GM18519 (cell line): ENCODE data around the gene PEX13.

ENCODE experiments used
- ATAC-seq: cut with Tn5 transposase; IDR thresholded peaks from one replicate; pipeline ENCODE4 v1.9.1; 2021; ENCODE audit warnings: mild to moderate bottlenecking, moderate library complexity; ENCODE audit not compliant: unreplicated experiment, low FRiP score

Gene PEX13

DNA sequence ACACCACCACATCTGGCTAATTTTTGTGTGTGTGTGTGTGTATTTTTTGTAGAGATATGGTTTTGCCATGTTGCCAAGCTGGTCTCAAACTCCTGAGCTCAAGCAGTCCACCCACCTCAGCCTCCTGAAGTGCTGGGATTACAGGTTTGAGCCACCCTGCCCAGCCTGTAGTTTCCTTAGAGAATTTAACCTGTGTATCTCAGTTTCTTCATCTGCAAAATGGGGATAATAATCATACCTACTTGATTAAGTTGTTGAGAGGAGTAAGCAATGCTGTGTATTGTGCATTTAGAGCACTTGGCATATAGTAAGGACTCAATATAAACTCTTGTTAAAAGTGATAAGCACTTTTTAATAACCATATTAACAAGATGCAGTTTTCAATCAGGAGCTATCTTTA lies 41.9 kb downstream of the PEX13 start:
- ATAC-seq: no peak

DNA sequence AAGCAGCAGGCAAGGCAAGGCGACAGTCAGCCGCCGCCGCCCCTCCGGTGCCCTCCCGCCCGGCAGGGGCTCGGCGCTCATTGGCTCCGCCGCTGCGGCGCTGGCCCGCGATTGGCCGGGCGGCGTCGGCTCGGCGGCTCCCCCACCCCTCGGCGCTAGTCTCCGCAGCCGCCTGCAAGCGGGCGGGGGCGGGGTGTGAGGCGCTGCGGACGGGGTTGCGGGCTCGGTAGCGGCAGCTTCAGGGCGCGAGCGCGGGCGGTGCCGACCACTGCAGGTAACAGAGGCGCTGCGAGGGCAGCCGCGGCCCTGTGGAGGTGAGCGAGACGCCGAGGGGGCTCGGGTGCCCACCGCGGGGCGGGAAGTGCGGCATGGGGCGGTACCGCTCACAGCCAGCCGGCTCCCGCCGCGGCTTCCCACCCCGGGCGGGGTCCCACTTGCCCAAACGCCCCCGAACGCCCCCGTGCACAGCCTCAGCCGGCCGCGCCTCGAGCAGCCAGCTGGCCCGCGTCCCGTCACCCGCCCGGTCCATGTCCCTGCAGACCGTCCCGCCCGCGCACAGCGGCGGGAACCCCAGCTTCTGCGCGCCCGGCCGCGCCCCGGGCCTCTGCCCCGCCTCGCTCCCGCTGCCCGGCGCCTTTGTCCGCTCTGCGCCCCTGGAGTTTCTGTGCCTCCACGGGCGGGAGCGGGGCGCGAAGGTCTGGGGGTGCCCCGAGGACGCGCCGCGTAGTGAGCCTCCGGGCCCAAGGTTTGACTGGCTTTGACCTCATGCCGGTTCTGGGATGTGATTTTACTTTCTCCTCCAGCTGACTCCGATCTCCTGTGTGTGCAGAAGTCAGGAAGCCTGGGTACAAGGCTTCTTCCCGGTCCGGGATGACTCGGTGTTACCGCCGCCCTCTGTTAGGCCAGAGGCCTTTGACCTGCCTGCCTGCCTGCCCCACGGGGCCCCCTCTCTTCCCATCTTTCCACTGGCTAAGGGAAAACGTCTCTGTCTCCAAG lies 48.5 kb downstream of the PEX13 start, which contains the start of gene SANBR:
SANBR (plus strand) TSS at position 158 of the 996 bp plus-strand sequence. CDS start 4,480 bp downstream, outside the sequence.
- peak; percentile 90 for ATAC-seq

DNA sequence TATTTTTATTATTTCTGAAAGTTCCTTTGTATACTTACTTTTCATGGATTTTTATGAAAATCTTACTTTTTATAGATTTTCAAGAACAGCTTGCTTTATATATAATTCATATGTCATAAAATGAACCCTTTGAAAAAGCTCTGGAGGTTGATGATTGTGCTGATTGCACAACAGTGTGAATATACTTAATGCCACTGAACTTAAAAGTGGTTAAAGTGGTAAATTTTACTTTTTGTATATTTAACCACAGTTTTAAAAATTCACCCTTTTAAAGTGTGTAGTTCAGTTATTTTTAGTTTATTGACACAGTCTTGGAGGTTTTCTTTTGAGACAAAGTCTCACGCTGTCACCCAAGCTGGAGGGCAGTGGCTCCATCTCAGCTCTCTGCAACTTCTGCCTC lies 56.6 kb downstream of the PEX13 start:
- no peak for ATAC-seq

DNA sequence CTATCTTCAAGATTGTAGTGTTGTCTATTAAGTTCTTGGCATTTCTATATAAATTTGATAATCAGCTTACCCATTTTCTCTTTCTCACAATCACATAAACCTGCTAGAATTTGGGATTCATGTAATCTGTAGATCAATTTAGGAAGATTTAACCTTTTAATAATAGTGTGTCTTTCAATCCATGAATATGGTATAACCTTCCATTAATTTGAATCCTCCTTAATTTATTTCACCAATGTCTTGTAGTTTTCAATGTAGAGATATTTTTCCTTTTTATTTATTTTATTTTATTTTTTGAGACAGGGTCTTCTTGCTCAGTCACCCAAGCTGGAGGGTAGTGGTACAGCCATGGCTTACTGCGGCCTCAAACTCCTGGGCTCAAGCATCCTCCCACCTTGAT lies 68.4 kb downstream of the PEX13 start:
- ATAC-seq: no peak

DNA sequence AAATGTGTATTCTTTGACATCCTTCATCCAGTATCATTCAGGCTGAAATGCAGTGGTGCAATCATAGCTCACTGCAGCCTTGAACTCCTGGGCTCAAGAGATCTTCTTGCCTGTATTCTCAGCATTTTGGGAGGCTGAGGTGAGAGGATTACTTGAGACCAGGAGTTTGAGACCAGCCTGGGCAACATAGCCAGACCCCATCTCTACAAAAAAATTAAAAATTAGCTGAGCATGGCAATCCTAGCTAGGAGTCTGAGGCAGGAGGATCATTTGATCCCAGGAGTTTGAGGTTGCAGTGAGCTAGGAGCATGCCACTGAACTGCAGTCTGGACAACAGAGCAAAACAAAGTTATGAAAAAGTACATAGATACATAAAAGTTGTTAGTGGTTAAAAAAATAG lies 72.3 kb downstream of the PEX13 start:
- no peak for ATAC-seq

DNA sequence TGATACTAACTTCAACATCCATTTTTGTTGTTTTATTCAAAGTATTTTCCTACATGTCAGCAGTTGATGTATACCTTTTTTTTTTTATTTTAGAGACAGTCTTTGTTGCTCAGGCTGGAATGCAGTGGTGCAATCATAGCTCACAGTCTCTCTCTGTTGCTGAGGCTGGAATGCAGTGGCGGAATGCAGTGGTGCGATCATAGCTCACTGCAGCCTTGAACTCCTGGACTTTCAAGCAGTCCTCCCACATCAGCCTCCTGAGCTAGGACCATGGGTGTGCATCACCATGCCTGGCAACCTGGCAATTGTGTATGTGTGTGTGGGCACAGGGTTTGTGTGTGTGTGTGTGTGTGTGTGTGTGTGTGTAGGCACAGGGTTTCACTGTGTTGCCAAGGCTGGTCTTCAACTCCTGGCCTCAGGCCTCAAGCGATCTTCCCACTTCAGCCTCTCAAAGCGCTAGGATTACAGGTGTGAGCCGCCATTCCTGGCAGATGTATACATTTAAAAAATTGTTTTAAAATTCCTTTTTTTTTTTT lies 72.9 kb downstream of the PEX13 start:
- ATAC-seq: no peak

DNA sequence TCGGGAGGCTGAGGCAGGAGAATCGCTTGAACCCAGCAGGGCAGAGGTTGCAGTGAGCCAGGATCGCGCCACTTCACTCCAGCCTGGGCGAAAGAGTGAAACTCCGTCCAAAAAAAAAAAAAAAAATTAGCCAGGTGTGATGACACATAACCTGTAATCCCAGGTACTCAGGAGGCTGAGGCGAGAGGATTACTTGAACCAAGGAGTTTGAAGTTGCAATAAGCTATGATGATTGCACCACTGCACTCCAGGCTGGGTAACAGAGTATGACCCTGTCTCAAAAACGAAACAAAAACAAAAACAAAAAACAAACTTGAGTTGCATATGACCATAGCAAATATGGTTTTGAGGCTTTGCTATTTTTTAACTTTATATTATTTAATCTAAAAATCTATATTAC lies 74.0 kb downstream of the PEX13 start:
- ATAC-seq: no peak

DNA sequence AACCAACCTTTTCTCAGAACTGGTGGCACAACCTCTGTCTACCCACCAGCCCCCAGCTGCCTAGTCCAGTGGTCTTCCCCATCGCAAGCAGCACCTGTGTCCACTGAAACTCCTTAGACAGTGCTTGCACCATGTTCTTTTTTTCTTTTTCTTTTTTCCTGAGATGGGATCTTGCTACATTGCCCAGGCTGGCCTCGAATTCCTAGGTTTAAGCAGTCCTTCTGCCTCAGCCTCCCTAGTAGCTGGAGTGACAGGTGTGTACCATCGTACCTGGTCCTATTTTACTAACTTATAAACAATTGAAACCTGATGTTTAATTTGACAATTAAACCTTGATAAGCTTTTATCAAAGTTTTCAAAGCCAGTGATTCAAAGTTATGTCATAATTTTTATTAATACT lies 78.9 kb downstream of the PEX13 start:
- no peak for ATAC-seq

DNA sequence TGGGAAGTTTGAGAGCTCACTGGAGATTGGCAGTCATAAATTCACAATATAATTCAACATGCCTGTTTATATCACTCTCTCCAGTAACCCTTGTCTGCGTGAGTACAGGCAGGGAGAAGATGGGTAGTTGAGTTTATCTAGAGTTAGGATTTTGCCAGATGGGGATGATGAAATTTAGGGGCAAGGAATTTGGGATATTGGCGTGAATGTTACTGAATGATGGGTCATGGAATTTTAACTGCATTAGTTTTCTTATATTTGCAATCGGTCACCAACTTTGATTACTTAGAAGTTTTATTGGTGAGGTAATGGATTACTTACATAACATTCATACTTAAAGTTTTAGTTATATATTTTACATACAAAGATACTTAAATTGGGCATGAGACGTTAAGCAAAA lies 83.3 kb downstream of the PEX13 start:
- no peak for ATAC-seq
